ENCODE measurements around the gene AKT2. TPM values are rescaled to one million over a fixed set of nuclear protein-coding genes. Genes with fewer than 3 reads are reported as not detected.

Gene AKT2
- total RNA-seq, 1 donor from 2014 or later, result 31.0 TPM

- DNase-seq (ENCODE audit: low read depth in 2 of 2), result no peak
Measured at GRCh38 chr19:40236366-40236765, 48.8 kb downstream of the AKT2 start.

GRCh38 chr19:40236026-40236355 lies 49.2 kb downstream of the AKT2 start:
- no peak for DNase-seq (ENCODE audit: low read depth in 2 of 2)

- DNase-seq (ENCODE audit: low read depth in 2 of 2), result no peak
Measured at GRCh38 chr19:40235238-40236025, 49.7 kb downstream of the AKT2 start.

- peak in 1 of 2 donors; percentile 75 for DNase-seq (ENCODE audit: low read depth in 2 of 2)
Measured at GRCh38 chr19:40234429-40235237, 50.5 kb downstream of the AKT2 start.

GRCh38 chr19:40233811-40234389 lies 51.2 kb downstream of the AKT2 start:
- no peak for DNase-seq (ENCODE audit: low read depth in 2 of 2)

GRCh38 chr19:40232949-40233810 lies 52.0 kb downstream of the AKT2 start:
- no peak for DNase-seq (ENCODE audit: low read depth in 2 of 2)

- DNase-seq (ENCODE audit: low read depth in 2 of 2), result no peak
Measured at GRCh38 chr19:40232479-40232878, 52.7 kb downstream of the AKT2 start.

- DNase-seq (ENCODE audit: low read depth in 2 of 2), result peak in 1 of 2 donors; percentile 73
Measured at GRCh38 chr19:40231544-40232424, 53.4 kb downstream of the AKT2 start.

GRCh38 chr19:40231057-40231456 lies 54.1 kb downstream of the AKT2 start:
- no peak for DNase-seq (ENCODE audit: low read depth in 2 of 2)

GRCh38 chr19:40229926-40230417 lies 55.2 kb downstream of the AKT2 start:
- no peak for DNase-seq (ENCODE audit: low read depth in 2 of 2)

- DNase-seq (ENCODE audit: low read depth in 2 of 2), result peak in 1 of 2 donors; percentile 35
Measured at GRCh38 chr19:40229484-40229883, 55.7 kb downstream of the AKT2 start.

- no peak for DNase-seq (ENCODE audit: low read depth in 2 of 2)
Measured at GRCh38 chr19:40228863-40229262, 56.3 kb downstream of the AKT2 start.

- DNase-seq (ENCODE audit: low read depth in 2 of 2), result peak; percentile 28 to 34
Measured at GRCh38 chr19:40228346-40228745, 56.8 kb downstream of the AKT2 start.

GRCh38 chr19:40225440-40226305 lies 59.5 kb downstream of the AKT2 start:
- DNase-seq (ENCODE audit: low read depth in 2 of 2), result no peak

GRCh38 chr19:40224342-40225150 lies 60.6 kb downstream of the AKT2 start:
- no peak for DNase-seq (ENCODE audit: low read depth in 2 of 2)

- DNase-seq (ENCODE audit: low read depth in 2 of 2), result no peak
Measured at GRCh38 chr19:40223135-40223822, 61.9 kb downstream of the AKT2 start.

GRCh38 chr19:40221858-40222619 lies 63.1 kb downstream of the AKT2 start:
- DNase-seq (ENCODE audit: low read depth in 2 of 2), result peak; percentile 94
